CD4-positive, alpha-beta memory T cell (primary cell): ENCODE measurements around the gene SMAD1. TPM values are rescaled to one million over a fixed set of nuclear protein-coding genes. Genes with fewer than 3 reads are reported as not detected.

Experiments used
- CTCF ChIA-PET: fragments of 350-600 bp; sonication (Branson Sonifier 250); formaldehyde crosslinking; loops from one replicate; lab custom pipeline; 2021; ENCODE audit warnings: inconsistent platforms; ENCODE audit not compliant: partially characterized antibody; lab: Charles Lee
- POLR2A ChIA-PET: fragments of 350-600 bp; sonication (Branson Sonifier 250); formaldehyde crosslinking; loops from one replicate; lab custom pipeline; 2021; ENCODE audit not compliant: partially characterized antibody; lab: Charles Lee
- DNase-seq, 5 donors: peaks; one replicate each; pipeline versions ENCODE4 v3.0.0 to v3.0.0-alpha.2; 2020 to 2022; ENCODE audit warnings: mixed read lengths in 1 of 5
- H3K27ac ChIP-seq: one replicate; pipeline ENCODE4 v1.7.0; 2013; ENCODE audit warnings: low read depth, low read length
- H3K27me3 ChIP-seq: 2 replicates; pipeline ENCODE4 v1.7.0; 2013; ENCODE audit warnings: mild to moderate bottlenecking, low read length, moderate library complexity; ENCODE audit not compliant: insufficient read depth
- H3K36me3 ChIP-seq: 2 replicates; pipeline ENCODE4 v1.7.0; 2013; ENCODE audit warnings: mild to moderate bottlenecking, low read length, moderate library complexity; ENCODE audit not compliant: insufficient read depth
- H3K4me1 ChIP-seq: 2 replicates; pipeline ENCODE4 v1.7.0; 2013; ENCODE audit warnings: mild to moderate bottlenecking, low read length, moderate library complexity; ENCODE audit not compliant: insufficient read depth
- H3K4me3 ChIP-seq, 2 donors: one replicate each; pipeline ENCODE4 v1.7.0; 2013; ENCODE audit warnings: low read length in 2 of 2, mild to moderate bottlenecking in 1 of 2
- H3K9me3 ChIP-seq, 2 donors: one replicate each; pipeline ENCODE4 v1.7.0; 2013; ENCODE audit warnings: low read length in 2 of 2, control low read depth in 1 of 2; ENCODE audit not compliant: control insufficient read depth in 1 of 2
- H3K27ac Mint-ChIP-seq, 7 donors: one replicate each; pipeline ENCODE4 v1.8.0; 2020 to 2021; ENCODE audit warnings: mixed read lengths in 7 of 7, mild to moderate bottlenecking in 6 of 7, inconsistent platforms in 3 of 7, moderate library complexity in 3 of 7
- H3K27me3 Mint-ChIP-seq, 2 donors: one replicate each; pipeline ENCODE4 v1.8.0; 2020 to 2021; ENCODE audit warnings: mixed read lengths in 2 of 2
- H3K36me3 Mint-ChIP-seq, 2 donors: one replicate each; pipeline ENCODE4 v1.8.0; 2020 to 2021; ENCODE audit warnings: mixed read lengths in 2 of 2, inconsistent platforms in 1 of 2, mild to moderate bottlenecking in 1 of 2
- H3K4me1 Mint-ChIP-seq, 4 donors: one replicate each; pipeline ENCODE4 v1.8.0; 2020 to 2021; ENCODE audit warnings: mixed read lengths in 4 of 4, mild to moderate bottlenecking in 1 of 4
- H3K4me3 Mint-ChIP-seq, 8 donors: one replicate each; pipeline ENCODE4 v1.8.0; 2020 to 2021; ENCODE audit warnings: mixed read lengths in 8 of 8, mild to moderate bottlenecking in 7 of 8, moderate library complexity in 6 of 8, inconsistent platforms in 3 of 8
- H3K9me3 Mint-ChIP-seq, 8 donors: one replicate each; pipeline ENCODE4 v1.8.0; 2020 to 2021; ENCODE audit warnings: mixed read lengths in 8 of 8, mild to moderate bottlenecking in 5 of 8, inconsistent platforms in 3 of 8, moderate library complexity in 1 of 8
- intact Hi-C: fragments of 100-400 bp; cut with micrococcal nuclease; formaldehyde crosslinking; loops from one replicate; pipeline ENCODE4 v1.15.1; 2023
- polyA plus RNA-seq, 2 donors: library from polyadenylated mRNA; unstranded; fragments of 300-500 nt; fragmentation: Illumina TruSeq; gene quantifications; one replicate each; pipeline ENCODE4 v1.2.3, GENCODE V29; 2021
- total RNA-seq, 2 experiments: library from RNA; stranded (reverse); gene quantifications; one replicate each; pipeline ENCODE4 v1.2.3, GENCODE V29; 2021

SMAD1 gene
- total and polyA plus RNA-seq, 4 experiments from 2014 or later: 0.42 to 1.1 (median 0.67) TPM

DNA sequence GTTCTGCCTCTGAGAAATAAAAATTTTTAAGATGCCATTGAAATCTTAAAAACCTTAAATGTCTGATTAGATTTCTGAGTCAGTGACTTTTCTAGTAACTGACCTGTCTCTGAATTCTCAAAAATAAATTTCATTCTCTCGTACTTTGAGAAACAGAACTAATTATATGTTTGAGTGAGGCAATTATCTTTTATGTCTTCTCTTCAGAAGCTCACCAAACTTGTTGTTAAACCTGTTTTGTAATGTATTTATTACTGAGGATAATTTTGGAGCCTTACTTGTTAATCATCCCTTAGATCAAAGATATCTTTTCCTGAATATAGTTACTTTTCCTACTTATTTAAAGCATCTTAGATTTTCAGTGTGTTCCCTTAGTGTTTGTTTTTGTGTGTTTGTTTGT is 73.0 kb downstream of the SMAD1 start:
- Histone ChIP-seq H3K4me1 (no peaks in the 10 kb centered on the region), H3K36me3 (no peaks in the 10 kb centered on the region), H3K27me3 (no peaks in the 10 kb centered on the region), H3K27ac (no peak overlapping the region), H3K9me3 (no peaks in the 10 kb centered on the region), H3K4me3 (no peak overlapping the region)
- Mint-ChIP-seq H3K9me3 (no peaks in the 10 kb centered on the region), H3K4me1 (peaks cover 0 to 7% (median 2%) of the 10 kb centered on the region in 4 donors), H3K27me3 (peaks cover 0 to 5% of the 10 kb centered on the region in 2 donors), H3K4me3 (no peak overlapping the region), H3K36me3 (no peaks in the 10 kb centered on the region), H3K27ac (no peak overlapping the region)
- no peak for DNase-seq
- intact Hi-C loops: no loop called here
- ChIA-PET POLR2A (no interaction called here), CTCF (no interaction called here)

GRCh38 chr4:145557720-145558119 is 76.1 kb downstream of the SMAD1 start:
- Mint-ChIP-seq H3K27me3 (peaks cover 7 to 9% of the 10 kb centered on the region in 2 donors), H3K36me3 (no peaks in the 10 kb centered on the region), H3K4me1 (peaks cover 0 to under 1% (median 0%) of the 10 kb centered on the region in 4 donors), H3K27ac (no peak overlapping the region), H3K4me3 (no peak overlapping the region), H3K9me3 (no peaks in the 10 kb centered on the region)
- DNase-seq: peak in 4 of 5 donors; percentile 12 to 36 (median 20)
- no peak overlapping the region for H3K27ac ChIP-seq
- H3K9me3 ChIP-seq: no peaks in the 10 kb centered on the region
- no peak overlapping the region for H3K4me3 ChIP-seq
- no peaks in the 10 kb centered on the region for H3K4me1 ChIP-seq
- intact Hi-C loops: loop anchor here (1.0 kb wide), 1 partner anchor 323 kb away; no protein-coding TSS in a partner anchor
- CTCF ChIA-PET: interaction anchor here (0.7 to 1.4 kb wide), 6 partner anchors 11 to 1384 kb away, joined by 3 to 4 read pairs (median 4); no protein-coding TSS in a partner anchor
- H3K27me3 ChIP-seq: no peaks in the 10 kb centered on the region
- no peaks in the 10 kb centered on the region for H3K36me3 ChIP-seq
- POLR2A ChIA-PET: no interaction called here

- Mint-ChIP-seq H3K9me3 (peaks cover 0 to 13% (median 5%) of the 10 kb centered on the region in 8 donors), H3K27ac (no peak overlapping the region), H3K27me3 (peaks cover 20 to 31% of the 10 kb centered on the region in 2 donors), H3K4me3 (no peak overlapping the region), H3K4me1 (no peaks in the 10 kb centered on the region), H3K36me3 (no peaks in the 10 kb centered on the region)
- Histone ChIP-seq H3K4me3 (no peak overlapping the region), H3K4me1 (no peaks in the 10 kb centered on the region), H3K27me3 (no peaks in the 10 kb centered on the region), H3K9me3 (no peaks in the 10 kb centered on the region), H3K36me3 (no peaks in the 10 kb centered on the region), H3K27ac (no peak overlapping the region)
- ChIA-PET POLR2A (no interaction called here), CTCF (no interaction called here)
- intact Hi-C loops: no loop called here
- DNase-seq: no peak
These were observed 81.8 kb downstream of the SMAD1 start for GRCh38 chr4:145563293-145563985.

DNA sequence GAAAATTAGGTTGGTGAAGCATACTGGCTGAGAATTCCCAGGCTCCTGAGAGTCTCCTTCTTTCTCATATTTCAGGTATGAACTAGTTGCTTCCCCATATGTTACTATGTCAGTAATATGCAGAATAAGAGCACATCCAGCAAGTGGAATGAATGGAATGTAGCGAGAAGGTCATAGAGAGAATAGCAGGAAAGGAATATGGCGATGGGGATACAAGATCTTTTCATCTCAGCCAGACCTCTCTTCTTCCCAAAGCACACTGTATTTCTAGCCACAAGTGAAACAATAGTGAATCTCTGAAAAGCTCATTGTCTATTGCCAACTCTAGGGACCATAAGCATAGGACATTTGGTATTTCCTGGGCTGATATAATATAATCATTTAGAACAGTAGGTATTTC is 82.9 kb downstream of the SMAD1 start:
- no peaks in the 10 kb centered on the region for H3K4me1 Mint-ChIP-seq
- no peaks in the 10 kb centered on the region for H3K9me3 ChIP-seq
- no peaks in the 10 kb centered on the region for H3K36me3 Mint-ChIP-seq
- H3K27me3 ChIP-seq: no peaks in the 10 kb centered on the region
- H3K4me1 ChIP-seq: no peaks in the 10 kb centered on the region
- H3K36me3 ChIP-seq: no peaks in the 10 kb centered on the region
- no peak overlapping the region for H3K4me3 ChIP-seq
- no peak overlapping the region for H3K27ac ChIP-seq
- DNase-seq: no peak
- POLR2A ChIA-PET: no interaction called here
- no peak overlapping the region for H3K27ac Mint-ChIP-seq
- CTCF ChIA-PET: no interaction called here
- intact Hi-C loops: no loop called here
- peaks cover 0 to 13% (median 6%) of the 10 kb centered on the region in 8 donors for H3K9me3 Mint-ChIP-seq
- H3K4me3 Mint-ChIP-seq: no peak overlapping the region
- H3K27me3 Mint-ChIP-seq: peaks cover 28 to 40% of the 10 kb centered on the region in 2 donors

DNA sequence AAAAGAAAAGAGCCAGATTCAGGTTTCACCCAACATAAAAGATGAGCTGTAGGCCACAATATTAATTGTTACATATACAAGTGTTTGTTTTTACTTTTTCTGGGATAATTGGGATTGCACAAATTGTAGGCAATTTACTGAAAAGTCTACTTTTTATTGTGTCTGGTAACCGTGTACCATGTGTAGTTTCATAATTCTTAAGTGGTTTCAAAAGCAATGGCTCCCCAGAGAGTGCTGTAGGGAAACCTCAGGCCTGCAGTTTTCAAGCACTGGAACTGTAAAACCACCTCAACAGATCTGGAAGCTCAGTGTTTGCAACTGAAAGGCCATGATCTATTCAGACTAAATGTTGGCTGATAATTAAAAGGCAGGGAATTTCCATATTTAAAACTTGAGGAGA is 83.7 kb downstream of the SMAD1 start:
- H3K27me3 ChIP-seq: no peaks in the 10 kb centered on the region
- Mint-ChIP-seq H3K4me3 (no peak overlapping the region), H3K36me3 (no peaks in the 10 kb centered on the region), H3K27me3 (peaks cover 31 to 43% of the 10 kb centered on the region in 2 donors), H3K27ac (no peak overlapping the region), H3K9me3 (peaks cover 0 to 16% (median 6%) of the 10 kb centered on the region in 8 donors), H3K4me1 (no peaks in the 10 kb centered on the region)
- no peak overlapping the region for H3K27ac ChIP-seq
- DNase-seq: no peak
- no peaks in the 10 kb centered on the region for H3K36me3 ChIP-seq
- ChIA-PET CTCF (no interaction called here), POLR2A (no interaction called here)
- no peak overlapping the region for H3K4me3 ChIP-seq
- no peaks in the 10 kb centered on the region for H3K4me1 ChIP-seq
- intact Hi-C loops: no loop called here
- no peaks in the 10 kb centered on the region for H3K9me3 ChIP-seq

GRCh38 chr4:145566086-145566708 is 84.5 kb downstream of the SMAD1 start:
- H3K27me3 Mint-ChIP-seq: peaks cover 33 to 46% of the 10 kb centered on the region in 2 donors
- Histone ChIP-seq H3K4me3 (no peak overlapping the region), H3K36me3 (no peaks in the 10 kb centered on the region), H3K9me3 (no peaks in the 10 kb centered on the region), H3K4me1 (no peaks in the 10 kb centered on the region), H3K27ac (no peak overlapping the region), H3K27me3 (no peaks in the 10 kb centered on the region)
- H3K9me3 Mint-ChIP-seq: peaks cover 0 to 16% (median 6%) of the 10 kb centered on the region in 8 donors
- intact Hi-C loops: no loop called here
- no peak overlapping the region for H3K4me3 Mint-ChIP-seq
- no peak for DNase-seq
- no peak overlapping the region for H3K27ac Mint-ChIP-seq
- ChIA-PET POLR2A (no interaction called here), CTCF (no interaction called here)
- H3K36me3 Mint-ChIP-seq: no peaks in the 10 kb centered on the region
- no peaks in the 10 kb centered on the region for H3K4me1 Mint-ChIP-seq

- Mint-ChIP-seq H3K27me3 (peaks cover 31 to 45% of the 10 kb centered on the region in 2 donors), H3K9me3 (peaks cover 0 to 16% (median 6%) of the 10 kb centered on the region in 8 donors), H3K27ac (no peak overlapping the region), H3K4me1 (no peaks in the 10 kb centered on the region), H3K4me3 (no peak overlapping the region), H3K36me3 (no peaks in the 10 kb centered on the region)
- no peak for DNase-seq
- intact Hi-C loops: no loop called here
- CTCF ChIA-PET: no interaction called here
- no peak overlapping the region for H3K4me3 ChIP-seq
- H3K27ac ChIP-seq: no peak overlapping the region
- H3K27me3 ChIP-seq: no peaks in the 10 kb centered on the region
- POLR2A ChIA-PET: no interaction called here
- H3K9me3 ChIP-seq: no peaks in the 10 kb centered on the region
- no peaks in the 10 kb centered on the region for H3K36me3 ChIP-seq
- no peaks in the 10 kb centered on the region for H3K4me1 ChIP-seq
These were observed 85.1 kb downstream of the SMAD1 start for GRCh38 chr4:145566768-145567167.
